IMR-90 (cell line): ENCODE measurements around the gene INPP5D. TPM values are rescaled to one million over a fixed set of nuclear protein-coding genes. Genes with fewer than 3 reads are reported as not detected.
A peak's percentile ranks its signal among the peaks of the same experiment; 100 is the strongest.

Experiments
- ATAC-seq: fragments of 200-7000 bp; cut with Tn5 transposase; 2 replicates; pipeline ENCODE4 v1.9.1; 2020; ENCODE audit warnings: low read depth, mild to moderate bottlenecking, moderate library complexity
- BruUV-seq: library from RNA; stranded (reverse); fragments of 400-500 nt; replicated peaks from 2 replicates; lab custom pipeline; 2021; lab: Mats Ljungman, UMichigan
- CTCF ChIA-PET: fragments of 300-600 bp; formaldehyde crosslinking; extraction: SDS; loops from one replicate; lab custom pipeline; 2021; ENCODE audit warnings: antibody characterized with exemption; lab: Yijun Ruan, JAX
- POLR2A ChIA-PET: fragments of 300-600 bp; sonication (Branson Sonifier 250); formaldehyde crosslinking; loops from one replicate; lab custom pipeline; 2022; ENCODE audit warnings: antibody characterized with exemption; ENCODE audit not compliant: unreplicated experiment; lab: Charles Lee
- DNase-seq: peaks from one replicate; pipeline ENCODE4 v3.0.0; 2013
- H2AFZ ChIP-seq: replicated peaks from 2 replicates; pipeline ENCODE3; 2013; ENCODE audit warnings: low read length, mild to moderate bottlenecking; ENCODE audit not compliant: poor library complexity
- H2AK5ac ChIP-seq: 2 replicates; pipeline ENCODE4 v1.6.1; 2013; ENCODE audit warnings: low read depth, low read length, inconsistent platforms
- H2AK9ac ChIP-seq: replicated peaks from 2 replicates; pipeline ENCODE3; 2013; ENCODE audit warnings: mild to moderate bottlenecking, low read depth, low read length, moderate library complexity; ENCODE audit not compliant: poor library complexity
- H2BK120ac ChIP-seq: 2 replicates; pipeline ENCODE4 v1.6.1; 2013; ENCODE audit warnings: low read depth, low read length, inconsistent platforms
- H2BK15ac ChIP-seq: 3 replicates; pipeline ENCODE4 v1.6.1; 2013; ENCODE audit warnings: low read depth, low read length, inconsistent platforms
- H2BK20ac ChIP-seq: 2 replicates; pipeline ENCODE4 v1.6.1; 2013; ENCODE audit warnings: low read depth, mild to moderate bottlenecking, inconsistent platforms, low read length, moderate library complexity
- H2BK5ac ChIP-seq: 2 replicates; pipeline ENCODE4 v1.6.1; 2013; ENCODE audit warnings: mild to moderate bottlenecking, low read depth, low read length, inconsistent platforms; ENCODE audit not compliant: poor library complexity, severe bottlenecking
- H3K14ac ChIP-seq: replicated peaks from 2 replicates; pipeline ENCODE4 v1.6.1; 2013; ENCODE audit warnings: low read depth, low read length, inconsistent platforms
- H3K18ac ChIP-seq: 2 replicates; pipeline ENCODE4 v1.6.1; 2013; ENCODE audit warnings: low read depth, low read length, control low read depth
- H3K23ac ChIP-seq: 2 replicates; pipeline ENCODE4 v1.6.1; 2013; ENCODE audit warnings: low read depth, low read length, inconsistent platforms
- H3K27ac ChIP-seq: 2 replicates; pipeline ENCODE4 v1.5.1; 2013; ENCODE audit warnings: mild to moderate bottlenecking, control low read depth, low read length; ENCODE audit not compliant: insufficient read depth
- H3K27me3 ChIP-seq: 2 replicates; pipeline ENCODE4 v1.6.1; 2013; ENCODE audit warnings: low read length; ENCODE audit not compliant: control insufficient read depth, insufficient read depth
- H3K36me3 ChIP-seq: 2 replicates; pipeline ENCODE4 v1.6.1; 2013; ENCODE audit warnings: low read length, mixed read lengths; ENCODE audit not compliant: control insufficient read depth, insufficient read depth
- H3K4ac ChIP-seq: 2 replicates; pipeline ENCODE4 v1.6.1; 2013; ENCODE audit warnings: low read depth, low read length, inconsistent platforms
- H3K4me1 ChIP-seq: 2 replicates; pipeline ENCODE4 v1.6.1; 2013; ENCODE audit warnings: low read length, mixed read lengths; ENCODE audit not compliant: control insufficient read depth, insufficient read depth
- H3K4me2 ChIP-seq: 2 replicates; pipeline ENCODE4 v1.6.1; 2013; ENCODE audit warnings: low read depth, mild to moderate bottlenecking, control low read depth, low read length, moderate library complexity
- H3K4me3 ChIP-seq: 2 replicates; pipeline ENCODE4 v1.5.1; 2013; ENCODE audit warnings: low read depth, mild to moderate bottlenecking, control low read depth, low read length, moderate library complexity; ENCODE audit not compliant: insufficient read depth
- H3K56ac ChIP-seq: 2 replicates; pipeline ENCODE4 v1.6.1; 2013; ENCODE audit warnings: low read length, inconsistent platforms; ENCODE audit not compliant: insufficient read depth; ENCODE audit errors: extremely low read depth
- H3K79me1 ChIP-seq, 2 experiments: 2 replicates each; pipeline ENCODE4 v1.6.1; 2013; ENCODE audit warnings: low read length in 2 of 2, inconsistent platforms in 1 of 2, low read depth in 1 of 2
- H3K9ac ChIP-seq: 2 replicates; pipeline ENCODE4 v1.6.1; 2013; ENCODE audit warnings: low read depth, low read length, control low read depth
- H3K9me1 ChIP-seq: 2 replicates; pipeline ENCODE4 v1.6.1; 2013; ENCODE audit warnings: low read length, inconsistent platforms; ENCODE audit not compliant: insufficient read depth
- H3K9me3 ChIP-seq: 2 replicates; pipeline ENCODE4 v1.6.1; 2013; ENCODE audit warnings: low read length; ENCODE audit not compliant: control insufficient read depth, insufficient read depth
- H4K20me1 ChIP-seq: 2 replicates; pipeline ENCODE4 v1.6.1; 2013; ENCODE audit warnings: low read length, inconsistent platforms; ENCODE audit not compliant: insufficient read depth
- H4K5ac ChIP-seq: 2 replicates; pipeline ENCODE4 v1.6.1; 2013; ENCODE audit warnings: mild to moderate bottlenecking, low read depth, low read length, control low read depth
- H4K8ac ChIP-seq, 2 experiments: 2 replicates each; pipeline ENCODE4 v1.6.1; 2013; ENCODE audit warnings: low read depth in 2 of 2, low read length in 2 of 2, control low read depth in 1 of 2, inconsistent platforms in 1 of 2
- H4K91ac ChIP-seq: 2 replicates; pipeline ENCODE4 v1.6.1; 2013; ENCODE audit warnings: low read depth, low read length, inconsistent platforms; ENCODE audit not compliant: insufficient read depth
- BHLHE40 ChIP-seq: fragments of 150-350 bp; IDR thresholded peaks from 2 replicates; pipeline ENCODE4 v1.6.1; 2016; ENCODE audit warnings: mild to moderate bottlenecking, low read depth, low read length
- FOS ChIP-seq: fragments of 150-350 bp; IDR thresholded peaks from 2 replicates; pipeline ENCODE4 v1.6.1; 2016; ENCODE audit warnings: low read depth, low read length
- RFX5 ChIP-seq: IDR thresholded peaks from 2 replicates; pipeline ENCODE4 v1.8.0; 2012; ENCODE audit warnings: low read depth, mild to moderate bottlenecking, low read length, moderate library complexity
- WGBS, 2 experiments: methylation state at CpG; one replicate each; pipeline versions ENCODE4 v1.1.5 to v1.1.7; 2013; ENCODE audit warnings: missing lambda C conversion rate in 2 of 2; ENCODE audit not compliant: insufficient read length in 1 of 2; ENCODE audit errors: extremely low coverage in 2 of 2; 5-methylcytosine and 5-hydroxymethylcytosine counted together
- dilution Hi-C: fragments of 300-500 bp; cut with HindIII; formaldehyde crosslinking; loops from one replicate; pipeline ENCODE4 v1.14.3; 2018; ENCODE audit warnings: low sequenced_read_pairs; ENCODE audit not compliant: unreplicated experiment
- in situ Hi-C: fragments of 300-500 bp; cut with MboI; formaldehyde crosslinking; loops from 3 replicates; pipeline ENCODE4 v1.14.3; 2019; ENCODE audit warnings: low sequenced_read_pairs, inconsistent platforms, mixed read lengths
- intact Hi-C: fragments of 100-400 bp; cut with micrococcal nuclease; formaldehyde crosslinking; loops from 2 replicates; pipeline ENCODE4 v1.10.0; 2022
- polyA plus RNA-seq, 3 experiments: library from polyadenylated mRNA; depleted of rRNA; stranded (reverse); fragments of >200 nt; gene quantifications; 2 replicates each; pipeline ENCODE4 v1.2.3, GENCODE V29; 2012; ENCODE audit warnings: low replicate concordance in 1 of 3
- total RNA-seq: library from RNA; depleted of rRNA; stranded (reverse); fragments of >200 nt; gene quantifications from 2 replicates; pipeline ENCODE4 v1.2.3, GENCODE V29; 2012

Gene INPP5D
- total and polyA plus RNA-seq, 2 of the 4 experiments (the other 2 are of a cell fraction): 0.18 to 0.29 TPM

DNA sequence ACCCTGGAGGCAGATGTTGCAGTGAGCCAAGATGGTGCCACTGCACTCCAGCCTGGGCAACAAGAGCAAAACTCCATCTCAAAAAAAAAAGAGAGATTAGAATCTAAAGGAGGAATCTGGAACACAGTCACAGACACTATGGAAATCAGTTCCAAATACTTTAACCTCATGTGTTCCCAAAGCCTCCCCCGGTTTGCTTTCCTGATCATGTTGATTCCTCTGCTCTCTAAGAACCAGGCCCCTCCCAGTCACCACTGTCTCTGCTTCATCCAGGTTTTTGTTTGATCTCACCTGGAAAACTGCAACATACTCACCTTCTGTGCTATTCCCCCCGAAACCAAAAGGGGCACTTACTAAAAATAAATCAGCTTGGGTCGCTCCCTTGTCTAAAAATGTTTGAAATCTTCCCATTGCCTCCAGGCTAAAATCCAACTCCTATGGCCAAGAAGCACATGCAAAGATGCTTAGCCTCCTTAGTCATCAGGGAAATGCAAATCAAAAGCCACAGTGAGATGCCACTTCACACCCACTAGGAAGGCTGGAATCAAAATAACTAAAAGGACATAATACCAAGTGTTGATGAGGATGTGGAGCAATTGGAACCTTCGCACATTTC lies 33.8 kb upstream of the INPP5D start:
- Histone ChIP-seq H2AK5ac (no peak overlapping the region), H3K79me1 (no peaks in the 10 kb centered on the region), H2AFZ (no peak overlapping the region), H3K18ac (no peak overlapping the region), H3K56ac (no peak overlapping the region), H3K27me3 (peaks cover 6% of the 10 kb centered on the region), H3K27ac (no peak overlapping the region), H3K4me3 (no peak overlapping the region), H3K36me3 (no peaks in the 10 kb centered on the region), H2BK15ac (no peak overlapping the region), H2BK120ac (no peak overlapping the region), H3K9me3 (no peaks in the 10 kb centered on the region), H4K8ac (no peak overlapping the region), H3K4me1 (no peaks in the 10 kb centered on the region), H3K14ac (no peak overlapping the region), H4K20me1 (no peaks in the 10 kb centered on the region), H2BK20ac (no peak overlapping the region), H4K5ac (no peak overlapping the region), H3K9ac (no peak overlapping the region), H2AK9ac (no peak overlapping the region), H3K9me1 (no peaks in the 10 kb centered on the region), H2BK5ac (no peak overlapping the region), H4K91ac (no peak overlapping the region), H3K4ac (no peak overlapping the region), H3K23ac (no peak overlapping the region), H3K4me2 (no peak overlapping the region)
- dilution Hi-C loops: no loop called here
- intact Hi-C loops: loop anchor here (5.0 kb wide), 1 partner anchor 39 kb away; no protein-coding TSS in a partner anchor
- peak; percentile 29; the same call in 1 of the 2 replicates for TF ChIP-seq BHLHE40
- TF ChIP-seq FOS: no peak
- TF ChIP-seq RFX5: no peak
- BruUV-seq: no TSS peak
- ChIA-PET POLR2A (no interaction called here), CTCF (no interaction called here)
- ATAC-seq (peak; percentile 67; the same call in 1 of the 2 replicates), DNase-seq (peak; percentile 50)
- in situ Hi-C loops: no loop called here
- WGBS, 2 experiments: 43% methylated on average over 1 of the region's 4 CpGs; no CpG with 5 or more reads in 1 of the 2 experiments
